GM23248 (cell line): Measurements from ENCODE around the gene KIF1A. TPM values are rescaled to one million over a fixed set of nuclear protein-coding genes. Genes with fewer than 3 reads are reported as not detected.

Experiments used
- DNase-seq: peaks from one replicate; pipeline ENCODE4 v3.0.0-alpha.2; 2015
- H2AFZ ChIP-seq: fragments of 200-600 bp; sonication (generic); 2 replicates; pipeline ENCODE4 v1.6.1; 2016; ENCODE audit warnings: antibody characterized with exemption
- H3F3A ChIP-seq: fragments of 200-600 bp; sonication (generic); 2 replicates; pipeline ENCODE4 v1.6.1; 2016; ENCODE audit warnings: mild to moderate bottlenecking, antibody characterized with exemption, mixed run types; ENCODE audit not compliant: insufficient read depth
- H3K27ac ChIP-seq: fragments of 200-600 bp; sonication (generic); 2 replicates; pipeline ENCODE4 v1.5.1; 2016; ENCODE audit warnings: mild to moderate bottlenecking
- H3K27me3 ChIP-seq: fragments of 200-600 bp; sonication (generic); replicated peaks from 2 replicates; pipeline ENCODE4 v1.6.1; 2016; ENCODE audit warnings: mild to moderate bottlenecking; ENCODE audit not compliant: insufficient read depth
- H3K36me3 ChIP-seq: fragments of 200-600 bp; sonication (generic); 2 replicates; pipeline ENCODE4 v1.6.1; 2016; ENCODE audit warnings: low read depth, mild to moderate bottlenecking
- H3K4me1 ChIP-seq: fragments of 200-600 bp; sonication (generic); 2 replicates; pipeline ENCODE4 v1.6.1; 2016; ENCODE audit warnings: mild to moderate bottlenecking; ENCODE audit not compliant: insufficient read depth
- H3K4me2 ChIP-seq: fragments of 200-600 bp; sonication (generic); one replicate; pipeline ENCODE4 v1.6.1; 2016; ENCODE audit warnings: mild to moderate bottlenecking; ENCODE audit not compliant: unreplicated experiment
- H3K4me3 ChIP-seq: fragments of 200-600 bp; sonication (generic); 2 replicates; pipeline ENCODE4 v1.5.1; 2016; ENCODE audit warnings: mild to moderate bottlenecking
- H3K79me2 ChIP-seq: fragments of 200-600 bp; sonication (generic); 2 replicates; pipeline ENCODE4 v1.6.1; 2016; ENCODE audit warnings: mild to moderate bottlenecking; ENCODE audit not compliant: insufficient read depth
- H3K9ac ChIP-seq: fragments of 200-600 bp; sonication (generic); 2 replicates; pipeline ENCODE4 v1.6.1; 2016; ENCODE audit warnings: mild to moderate bottlenecking
- H3K9me2 ChIP-seq: fragments of 200-600 bp; sonication (generic); 2 replicates; pipeline ENCODE4 v1.6.1; 2016; ENCODE audit warnings: mixed run types, mild to moderate bottlenecking, moderate library complexity; ENCODE audit not compliant: insufficient read depth
- H3K9me3 ChIP-seq: fragments of 200-600 bp; sonication (generic); one replicate; pipeline ENCODE4 v1.6.1; 2017; ENCODE audit warnings: low read depth
- H4K20me1 ChIP-seq: fragments of 200-600 bp; sonication (generic); 2 replicates; pipeline ENCODE4 v1.6.0; 2016; ENCODE audit not compliant: insufficient read depth
- EZH2 ChIP-seq: fragments of 200-600 bp; sonication (generic); IDR thresholded peaks from 2 replicates; pipeline ENCODE4 v1.6.1; 2018; ENCODE audit warnings: antibody characterized with exemption, mild to moderate bottlenecking; ENCODE audit not compliant: insufficient read depth, poor library complexity, severe bottlenecking
- EZH2phosphoT487 ChIP-seq: fragments of 200-600 bp; sonication (generic); IDR thresholded peaks from 2 replicates; pipeline ENCODE4 v1.6.1; 2018; ENCODE audit warnings: antibody characterized with exemption, moderate library complexity, mild to moderate bottlenecking, low read depth; ENCODE audit not compliant: insufficient read depth
- WGBS, 2 experiments: methylation state at CpG; one replicate each; pipeline ENCODE4 v1.1.6; 2015 to 2017; ENCODE audit warnings: low lambda C conversion rate in 2 of 2, low coverage in 1 of 2; ENCODE audit errors: missing lambda C conversion rate in 2 of 2; 5-methylcytosine and 5-hydroxymethylcytosine counted together
- in situ Hi-C: fragments of 300-500 bp; cut with MboI; formaldehyde crosslinking; loops from 2 replicates; pipeline ENCODE4 v1.15.0; 2020
- polyA plus RNA-seq: library from polyadenylated mRNA; unstranded; fragments of >200 nt; fragmentation: Nextera tagmentation; extraction: Ambion mirVana; gene quantifications from 2 replicates; pipeline ENCODE4 v1.2.1, GENCODE V29; 2016
- total RNA-seq: library from RNA; depleted of rRNA; stranded (reverse); fragments of >200 nt; shearing (Covaris generic); gene quantifications from 2 replicates; pipeline ENCODE4 v1.2.3, GENCODE V29; 2014

KIF1A gene
- total and polyA plus RNA-seq, 2 experiments from 2014 or later = under 0.01 to 0.05 TPM

GRCh38 chr2:240786871-240787311 lies 33.1 kb downstream of the KIF1A start:
- no peak overlapping the region for H3K27ac ChIP-seq
- DNase-seq = no peak
- 46 to 65% methylated on average over 16 of the region's 17 CpGs for WGBS, 2 experiments
- no peak for TF ChIP-seq EZH2
- no peak for TF ChIP-seq EZH2phosphoT487
- H3K79me2 ChIP-seq = no peaks in the 10 kb centered on the region
- H3K4me2 ChIP-seq = no peak overlapping the region
- H3K9me2 ChIP-seq = no peaks in the 10 kb centered on the region
- H3K9me3 ChIP-seq = no peaks in the 10 kb centered on the region
- H3K4me1 ChIP-seq = no peaks in the 10 kb centered on the region
- no peaks in the 10 kb centered on the region; the same call in 1 of the 2 replicates for H3K27me3 ChIP-seq
- H2AFZ ChIP-seq = no peak overlapping the region
- H3F3A ChIP-seq = no peaks in the 10 kb centered on the region
- no peak overlapping the region for H3K9ac ChIP-seq
- no peaks in the 10 kb centered on the region for H3K36me3 ChIP-seq
- H3K4me3 ChIP-seq = no peak overlapping the region
- H4K20me1 ChIP-seq = no peaks in the 10 kb centered on the region
- in situ Hi-C loops = no loop called here

GRCh38 chr2:240786355-240786841 lies 33.6 kb downstream of the KIF1A start:
- Histone ChIP-seq H4K20me1 (no peaks in the 10 kb centered on the region), H3K27me3 (no peaks in the 10 kb centered on the region; the same call in 1 of the 2 replicates), H3K9ac (no peak overlapping the region), H3K4me3 (no peak overlapping the region), H2AFZ (no peak overlapping the region), H3F3A (no peaks in the 10 kb centered on the region), H3K79me2 (no peaks in the 10 kb centered on the region), H3K4me2 (no peak overlapping the region), H3K4me1 (no peaks in the 10 kb centered on the region), H3K27ac (no peak overlapping the region), H3K9me2 (no peaks in the 10 kb centered on the region), H3K9me3 (no peaks in the 10 kb centered on the region), H3K36me3 (no peaks in the 10 kb centered on the region)
- TF ChIP-seq EZH2phosphoT487 (no peak), EZH2 (no peak)
- no peak for DNase-seq
- in situ Hi-C loops = no loop called here
- WGBS, 2 experiments = 59 to 74% methylated on average over 7 to 8 of the region's 8 CpGs

GRCh38 chr2:240785424-240786335 lies 34.3 kb downstream of the KIF1A start:
- Histone ChIP-seq H4K20me1 (no peaks in the 10 kb centered on the region), H3K9me2 (no peaks in the 10 kb centered on the region), H3K4me2 (no peak overlapping the region), H3K79me2 (no peaks in the 10 kb centered on the region), H3K4me1 (no peaks in the 10 kb centered on the region), H3K27me3 (no peaks in the 10 kb centered on the region; the same call in 1 of the 2 replicates), H3K4me3 (no peak overlapping the region), H3K36me3 (no peaks in the 10 kb centered on the region), H3K9me3 (no peaks in the 10 kb centered on the region), H3K9ac (no peak overlapping the region), H3K27ac (no peak overlapping the region), H2AFZ (no peak overlapping the region), H3F3A (no peaks in the 10 kb centered on the region)
- TF ChIP-seq EZH2 (no peak), EZH2phosphoT487 (no peak)
- no peak for DNase-seq
- 70 to 78% methylated on average over 17 to 22 of the region's 25 CpGs for WGBS, 2 experiments
- in situ Hi-C loops = no loop called here

GRCh38 chr2:240784629-240785423 lies 35.2 kb downstream of the KIF1A start:
- H3K9ac ChIP-seq = no peak overlapping the region
- TF ChIP-seq EZH2 (no peak), EZH2phosphoT487 (no peak)
- no peak overlapping the region for H3K27ac ChIP-seq
- no peaks in the 10 kb centered on the region for H3K79me2 ChIP-seq
- no peaks in the 10 kb centered on the region for H3K4me1 ChIP-seq
- peaks cover 3% of the 10 kb centered on the region for H3K27me3 ChIP-seq
- H3K4me2 ChIP-seq = no peak overlapping the region
- no peaks in the 10 kb centered on the region for H3F3A ChIP-seq
- no peaks in the 10 kb centered on the region for H3K9me2 ChIP-seq
- H4K20me1 ChIP-seq = no peaks in the 10 kb centered on the region
- DNase-seq = no peak
- 74 to 78% methylated on average over 22 to 25 of the region's 25 CpGs for WGBS, 2 experiments
- H3K9me3 ChIP-seq = no peaks in the 10 kb centered on the region
- in situ Hi-C loops = no loop called here
- H2AFZ ChIP-seq = no peak overlapping the region
- H3K4me3 ChIP-seq = no peak overlapping the region
- no peaks in the 10 kb centered on the region for H3K36me3 ChIP-seq
